Breast epithelium (tissue), 3 donors: ENCODE results near the gene RNASE9.

ENCODE experiments used
- POLR2A ChIP-seq: fragments of 450-650 bp; IDR thresholded peaks from one replicate; pipeline ENCODE4 v1.6.1; 2016; ENCODE audit warnings: antibody characterized with exemption, mild to moderate bottlenecking, moderate library complexity
- TF ChIP-seq, protein P1 (sequence below), 3 donors: fragments of 450-650 bp; IDR thresholded peaks; one replicate each; pipeline ENCODE4 v1.5.1; 2016 to 2017; ENCODE audit warnings: antibody characterized with exemption in 3 of 3, mild to moderate bottlenecking in 3 of 3, moderate library complexity in 3 of 3

DNA sequence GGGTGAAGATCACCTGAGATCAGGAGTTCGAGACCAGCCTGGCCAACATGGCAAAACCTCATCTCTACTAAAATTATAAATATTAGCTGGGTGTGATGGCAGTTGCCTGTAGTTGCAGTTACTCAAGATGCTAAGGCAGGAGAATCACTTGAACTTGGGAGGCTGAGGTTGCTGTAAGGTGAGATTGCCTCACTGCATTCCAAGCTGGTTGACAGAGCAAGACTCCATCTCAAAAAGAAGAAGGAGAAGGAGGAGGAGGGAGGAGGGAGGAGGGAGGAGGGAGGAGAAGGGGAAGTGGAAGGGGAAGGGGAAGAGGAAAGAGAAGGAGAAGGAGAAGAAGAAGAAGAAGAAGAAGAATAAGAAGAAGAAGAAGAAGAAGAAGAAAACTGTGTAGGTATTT lies 38.5 kb downstream of the RNASE9 start:
- no peak for TF ChIP-seq POLR2A
- TF ChIP-seq, protein P1, sequence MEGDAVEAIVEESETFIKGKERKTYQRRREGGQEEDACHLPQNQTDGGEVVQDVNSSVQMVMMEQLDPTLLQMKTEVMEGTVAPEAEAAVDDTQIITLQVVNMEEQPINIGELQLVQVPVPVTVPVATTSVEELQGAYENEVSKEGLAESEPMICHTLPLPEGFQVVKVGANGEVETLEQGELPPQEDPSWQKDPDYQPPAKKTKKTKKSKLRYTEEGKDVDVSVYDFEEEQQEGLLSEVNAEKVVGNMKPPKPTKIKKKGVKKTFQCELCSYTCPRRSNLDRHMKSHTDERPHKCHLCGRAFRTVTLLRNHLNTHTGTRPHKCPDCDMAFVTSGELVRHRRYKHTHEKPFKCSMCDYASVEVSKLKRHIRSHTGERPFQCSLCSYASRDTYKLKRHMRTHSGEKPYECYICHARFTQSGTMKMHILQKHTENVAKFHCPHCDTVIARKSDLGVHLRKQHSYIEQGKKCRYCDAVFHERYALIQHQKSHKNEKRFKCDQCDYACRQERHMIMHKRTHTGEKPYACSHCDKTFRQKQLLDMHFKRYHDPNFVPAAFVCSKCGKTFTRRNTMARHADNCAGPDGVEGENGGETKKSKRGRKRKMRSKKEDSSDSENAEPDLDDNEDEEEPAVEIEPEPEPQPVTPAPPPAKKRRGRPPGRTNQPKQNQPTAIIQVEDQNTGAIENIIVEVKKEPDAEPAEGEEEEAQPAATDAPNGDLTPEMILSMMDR (IDR thresholded peaks at IDR 0.05) = no peak
